Mucosa of descending colon (tissue), 3 donors: ENCODE results near the gene QKI. TPM values are rescaled to one million over a fixed set of nuclear protein-coding genes. Genes with fewer than 3 reads are reported as not detected.
A peak's percentile ranks its signal among the peaks of the same experiment; 100 is the strongest.

Experiments used
- ATAC-seq: fragments of 200-7000 bp; cut with Tn5 transposase; one replicate; pipeline ENCODE4 v1.9.1; 2020; ENCODE audit warnings: mild to moderate bottlenecking, moderate library complexity
- DNase-seq, 3 donors: peaks; one replicate each; pipeline ENCODE4 v3.0.0-alpha.2; 2020
- H3K36me3 ChIP-seq: fragments of 200-600 bp; one replicate; pipeline ENCODE4 v1.8.0; 2021; ENCODE audit warnings: low read depth, mild to moderate bottlenecking
- H3K4me1 ChIP-seq: fragments of 200-600 bp; one replicate; pipeline ENCODE4 v1.8.0; 2021; ENCODE audit warnings: low read depth, mild to moderate bottlenecking
- H3K4me3 ChIP-seq: fragments of 200-600 bp; one replicate; pipeline ENCODE4 v1.8.0; 2021; ENCODE audit warnings: mild to moderate bottlenecking
- H3K9me3 ChIP-seq: fragments of 200-600 bp; one replicate; pipeline ENCODE4 v1.8.0; 2021; ENCODE audit warnings: mild to moderate bottlenecking
- CTCF ChIP-seq: fragments of 200-600 bp; IDR thresholded peaks from one replicate; pipeline ENCODE4 v1.8.0; 2022; ENCODE audit warnings: antibody characterized with exemption, mild to moderate bottlenecking
- intact Hi-C, 2 donors: fragments of 100-400 bp; cut with DNase I in 1 of 2; cut with micrococcal nuclease in 1 of 2; formaldehyde crosslinking; loops; one replicate each; pipeline versions ENCODE4 v1.11.0 to v1.11.1; 2022; cut with DNase I, micrococcal nuclease
- total RNA-seq, 3 donors: library from RNA; stranded (reverse); fragmentation: NEBNext Ultra II Directional in 2 of 3; extraction: Animal tissue kit (Norgen Biotek cat#: 25700) in 2 of 3; gene quantifications; one replicate each; pipeline versions ENCODE4 v1.2.1 to v1.2.4, GENCODE V29; 2021 to 2023
- donor health status: DM: no; HTN: no; CAD: no; lungs with moderate emphysema.
- donor health status: DM: no; HTN: no; CAD: no.
- donor health status: DM: no; HTN: yes; CAD: no.

The QKI gene
- total RNA-seq, 3 donors from 2014 or later, result 11.3 to 129 (median 35.8) TPM

DNA sequence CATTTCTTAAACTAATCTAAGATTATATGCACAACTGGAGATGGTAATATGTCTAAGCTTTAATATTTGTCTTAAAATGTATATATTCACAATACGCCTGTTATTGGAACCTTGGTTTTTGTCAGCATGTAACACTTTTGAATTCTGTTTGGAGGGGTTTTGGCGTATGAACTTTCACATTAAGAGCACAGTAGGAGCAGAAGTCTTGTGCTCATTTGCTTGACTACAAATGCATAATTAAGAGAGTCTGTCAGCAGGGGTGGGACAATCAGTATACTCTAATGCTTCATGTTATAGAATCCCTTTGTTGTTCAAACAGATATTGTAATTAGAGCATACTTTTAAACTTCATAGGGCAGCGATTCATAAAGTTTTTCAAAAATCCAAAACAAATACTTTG is 112.8 kb downstream of the QKI start:
- H3K9me3 ChIP-seq, result no peaks in the 10 kb centered on the region
- ATAC-seq (no peak), DNase-seq (no peak)
- H3K36me3 ChIP-seq, result no peaks in the 10 kb centered on the region
- no peak for TF ChIP-seq CTCF
- H3K4me1 ChIP-seq, result peaks cover 5% of the 10 kb centered on the region
- H3K4me3 ChIP-seq, result no peak overlapping the region
- intact Hi-C loops, result no loop called here

DNA sequence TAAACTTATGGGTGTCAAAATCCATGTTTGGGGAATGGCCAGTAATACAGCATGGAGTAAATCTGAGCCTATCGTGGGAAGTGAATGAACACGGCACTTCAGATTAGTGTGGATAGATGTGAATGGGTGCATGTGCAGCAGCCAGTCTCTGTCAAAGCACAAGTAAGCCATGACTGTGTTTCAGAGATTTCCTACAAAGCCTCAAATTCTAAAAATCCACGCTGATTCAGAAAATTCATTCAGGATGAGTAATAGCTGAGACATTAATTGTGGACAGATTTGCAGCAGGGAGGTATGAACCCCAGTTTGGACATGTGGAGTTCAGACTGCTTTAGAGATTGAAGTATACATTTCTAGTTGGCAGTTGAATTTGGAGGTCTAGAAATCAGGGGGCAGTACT is 115.1 kb downstream of the QKI start:
- ATAC-seq, result no peak
- H3K9me3 ChIP-seq, result no peaks in the 10 kb centered on the region
- intact Hi-C loops, result no loop called here
- no peaks in the 10 kb centered on the region for H3K36me3 ChIP-seq
- peaks cover 5% of the 10 kb centered on the region for H3K4me1 ChIP-seq
- no peak for TF ChIP-seq CTCF
- no peak overlapping the region for H3K4me3 ChIP-seq
- DNase-seq, result no peak

DNA sequence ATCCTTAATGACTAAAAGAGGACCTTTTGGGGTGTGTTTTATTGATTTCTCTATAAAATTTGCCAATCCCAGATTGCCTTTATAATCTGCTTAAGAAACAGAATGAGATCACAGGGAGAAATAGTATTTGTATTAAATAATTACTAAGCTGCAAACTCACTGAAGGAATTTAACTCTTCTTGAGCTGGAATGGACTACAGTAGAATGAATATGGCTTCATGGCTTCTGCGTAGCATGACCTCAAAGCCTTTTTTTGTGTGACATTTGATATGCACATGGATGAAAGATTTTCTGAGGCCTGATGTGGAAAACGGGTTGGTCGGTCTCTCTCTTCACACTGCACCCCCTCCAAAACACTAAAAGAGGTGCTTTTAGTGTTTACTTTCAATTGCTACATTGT is 115.9 kb downstream of the QKI start:
- TF ChIP-seq CTCF, result no peak
- H3K36me3 ChIP-seq, result no peaks in the 10 kb centered on the region
- intact Hi-C loops, result no loop called here
- H3K9me3 ChIP-seq, result no peaks in the 10 kb centered on the region
- H3K4me3 ChIP-seq, result no peak overlapping the region
- no peak for DNase-seq
- H3K4me1 ChIP-seq, result peaks cover 5% of the 10 kb centered on the region
- no peak for ATAC-seq

GRCh38 chr6:163531122-163531521 is 116.6 kb downstream of the QKI start:
- DNase-seq (no peak), ATAC-seq (no peak)
- H3K9me3 ChIP-seq, result no peaks in the 10 kb centered on the region
- intact Hi-C loops, result no loop called here
- no peak overlapping the region for H3K4me3 ChIP-seq
- TF ChIP-seq CTCF, result no peak
- H3K4me1 ChIP-seq, result no peaks in the 10 kb centered on the region
- no peaks in the 10 kb centered on the region for H3K36me3 ChIP-seq

DNA sequence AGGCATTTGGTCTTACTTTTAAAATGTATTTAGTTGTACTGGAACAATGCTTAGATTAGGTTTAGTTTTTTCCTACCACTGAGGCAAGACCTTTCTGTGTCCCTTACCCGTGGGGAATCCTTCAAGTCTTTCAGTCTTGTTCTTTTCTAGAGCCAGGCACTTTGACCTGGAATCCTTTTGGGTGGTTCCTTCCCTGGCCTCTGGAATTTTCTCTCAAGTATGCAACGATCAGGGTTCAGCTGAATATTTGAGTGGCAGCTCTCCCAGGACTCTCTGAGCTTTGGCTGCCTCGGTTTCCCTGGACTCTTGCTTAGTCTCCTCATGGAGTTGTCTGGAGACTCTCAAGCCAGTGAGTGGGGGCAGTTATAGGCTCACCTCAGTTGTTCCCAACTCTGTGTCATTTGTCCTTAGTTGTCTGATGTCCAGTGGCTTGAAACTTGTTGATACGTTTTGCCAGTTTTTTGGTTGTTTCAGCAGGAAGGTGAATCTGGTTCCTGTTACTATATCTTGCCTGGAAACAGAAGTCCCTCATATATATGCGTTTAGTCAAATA is 118.1 kb downstream of the QKI start:
- DNase-seq, result no peak
- Histone ChIP-seq H3K36me3 (no peaks in the 10 kb centered on the region), H3K9me3 (no peaks in the 10 kb centered on the region), H3K4me1 (no peaks in the 10 kb centered on the region), H3K4me3 (no peak overlapping the region)
- ATAC-seq, result no peak
- intact Hi-C loops, result no loop called here
- no peak for TF ChIP-seq CTCF

- intact Hi-C loops, result no loop called here
- Histone ChIP-seq H3K4me3 (no peak overlapping the region), H3K9me3 (no peaks in the 10 kb centered on the region), H3K36me3 (no peaks in the 10 kb centered on the region), H3K4me1 (no peaks in the 10 kb centered on the region)
- ATAC-seq (peak; percentile 70), DNase-seq (no peak)
- TF ChIP-seq CTCF, result no peak
Measured at GRCh38 chr6:163533443-163533842, 118.9 kb downstream of the QKI start.
